ENCODE results near the gene HIF3A.
"Not testable (repeated sequence)": the region's sequence is repeated elsewhere in the genome, so short reads cannot be mapped to it uniquely, and the experiment has no call there.

Gene HIF3A

DNA sequence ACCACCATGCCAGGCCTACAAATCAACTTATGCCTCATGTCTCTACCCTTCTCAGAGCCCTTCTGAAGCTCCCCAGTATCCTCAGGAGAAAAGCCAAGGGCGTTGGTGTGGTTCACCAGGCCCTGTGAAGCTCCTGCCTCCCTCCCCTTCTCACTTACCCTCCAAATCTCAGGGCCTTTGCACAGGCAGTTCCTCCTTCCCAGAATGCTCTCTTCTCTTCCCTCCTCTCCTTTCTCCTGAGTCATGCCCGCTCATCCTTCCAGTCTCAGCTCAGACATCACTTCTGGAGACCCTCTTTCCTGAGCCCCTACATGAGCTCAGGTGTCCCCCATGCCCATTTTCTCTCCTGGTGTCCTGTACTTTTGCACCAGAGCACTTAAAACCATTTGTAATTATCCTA lies 20.5 kb downstream of the HIF3A start:
- TF ChIP-seq, protein P1, sequence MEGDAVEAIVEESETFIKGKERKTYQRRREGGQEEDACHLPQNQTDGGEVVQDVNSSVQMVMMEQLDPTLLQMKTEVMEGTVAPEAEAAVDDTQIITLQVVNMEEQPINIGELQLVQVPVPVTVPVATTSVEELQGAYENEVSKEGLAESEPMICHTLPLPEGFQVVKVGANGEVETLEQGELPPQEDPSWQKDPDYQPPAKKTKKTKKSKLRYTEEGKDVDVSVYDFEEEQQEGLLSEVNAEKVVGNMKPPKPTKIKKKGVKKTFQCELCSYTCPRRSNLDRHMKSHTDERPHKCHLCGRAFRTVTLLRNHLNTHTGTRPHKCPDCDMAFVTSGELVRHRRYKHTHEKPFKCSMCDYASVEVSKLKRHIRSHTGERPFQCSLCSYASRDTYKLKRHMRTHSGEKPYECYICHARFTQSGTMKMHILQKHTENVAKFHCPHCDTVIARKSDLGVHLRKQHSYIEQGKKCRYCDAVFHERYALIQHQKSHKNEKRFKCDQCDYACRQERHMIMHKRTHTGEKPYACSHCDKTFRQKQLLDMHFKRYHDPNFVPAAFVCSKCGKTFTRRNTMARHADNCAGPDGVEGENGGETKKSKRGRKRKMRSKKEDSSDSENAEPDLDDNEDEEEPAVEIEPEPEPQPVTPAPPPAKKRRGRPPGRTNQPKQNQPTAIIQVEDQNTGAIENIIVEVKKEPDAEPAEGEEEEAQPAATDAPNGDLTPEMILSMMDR (IDR thresholded peaks at IDR 0.05; ENCODE audit: borderline replicate concordance, insufficient read depth, low read depth, low read length), result no peak
- no peak overlapping the region for H3K4me3 ChIP-seq (ENCODE audit: low read depth, low read length)

GRCh38 chr19:46319613-46320012 lies 22.8 kb downstream of the HIF3A start:
- TF ChIP-seq, protein P1 (IDR thresholded peaks at IDR 0.05; ENCODE audit: borderline replicate concordance, insufficient read depth, low read depth, low read length), result no peak
- H3K4me3 ChIP-seq (ENCODE audit: low read depth, low read length), result no peak overlapping the region

GRCh38 chr19:46320559-46320958 lies 23.7 kb downstream of the HIF3A start:
- TF ChIP-seq, protein P1 (IDR thresholded peaks at IDR 0.05; ENCODE audit: borderline replicate concordance, insufficient read depth, low read depth, low read length), result no peak
- H3K4me3 ChIP-seq (ENCODE audit: low read depth, low read length), result no peak overlapping the region

GRCh38 chr19:46321653-46322052 lies 24.8 kb downstream of the HIF3A start:
- no peak overlapping the region for H3K4me3 ChIP-seq (ENCODE audit: low read depth, low read length)
- TF ChIP-seq, protein P1 (IDR thresholded peaks at IDR 0.05; ENCODE audit: borderline replicate concordance, insufficient read depth, low read depth, low read length), result no peak

GRCh38 chr19:46323227-46323626 lies 26.4 kb downstream of the HIF3A start:
- H3K4me3 ChIP-seq (ENCODE audit: low read depth, low read length), result not testable (repeated sequence)

DNA sequence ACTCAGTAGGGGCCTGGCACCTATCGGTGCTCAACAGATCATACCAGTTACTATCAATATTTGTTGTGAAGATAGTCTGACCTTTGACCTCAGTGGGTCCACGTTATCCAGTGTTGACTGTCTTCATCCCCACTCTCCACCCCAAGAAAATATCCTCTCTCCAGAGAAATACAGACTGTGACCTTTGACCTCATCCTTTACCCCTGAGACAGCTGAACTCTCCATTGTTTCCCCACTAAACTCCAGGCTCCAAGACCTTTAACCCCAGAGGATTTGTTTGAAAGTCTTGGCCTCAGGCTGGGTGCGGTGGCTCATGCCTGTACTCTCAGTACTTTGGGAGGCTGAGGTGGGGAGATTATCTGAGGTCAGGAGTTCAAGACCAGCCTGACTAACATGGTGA lies 27.4 kb downstream of the HIF3A start:
- TF ChIP-seq, protein P1 (IDR thresholded peaks at IDR 0.05; ENCODE audit: borderline replicate concordance, insufficient read depth, low read depth, low read length), result no peak
- no peak overlapping the region for H3K4me3 ChIP-seq (ENCODE audit: low read depth, low read length)

DNA sequence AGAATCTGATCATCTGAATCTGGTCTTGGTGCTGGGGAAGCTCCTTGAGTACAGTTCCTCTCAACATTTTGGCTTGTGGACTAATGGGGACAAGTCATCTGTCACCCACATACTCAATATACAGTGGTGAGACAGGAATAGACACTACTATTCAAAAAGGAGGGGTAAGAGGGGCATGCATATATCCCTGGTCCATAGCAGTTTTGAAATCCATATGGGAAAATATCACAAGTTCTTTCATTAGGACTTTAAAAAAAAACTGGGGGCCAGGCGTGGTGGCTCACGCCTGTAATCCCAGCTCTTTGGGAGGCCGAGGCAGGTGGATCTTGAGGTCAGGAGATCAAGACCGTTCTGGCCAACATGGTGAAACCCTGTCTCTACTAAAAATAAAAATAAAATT lies 29.8 kb downstream of the HIF3A start:
- no peak overlapping the region for H3K4me3 ChIP-seq (ENCODE audit: low read depth, low read length)
- TF ChIP-seq, protein P1 (IDR thresholded peaks at IDR 0.05; ENCODE audit: borderline replicate concordance, insufficient read depth, low read depth, low read length), result no peak

DNA sequence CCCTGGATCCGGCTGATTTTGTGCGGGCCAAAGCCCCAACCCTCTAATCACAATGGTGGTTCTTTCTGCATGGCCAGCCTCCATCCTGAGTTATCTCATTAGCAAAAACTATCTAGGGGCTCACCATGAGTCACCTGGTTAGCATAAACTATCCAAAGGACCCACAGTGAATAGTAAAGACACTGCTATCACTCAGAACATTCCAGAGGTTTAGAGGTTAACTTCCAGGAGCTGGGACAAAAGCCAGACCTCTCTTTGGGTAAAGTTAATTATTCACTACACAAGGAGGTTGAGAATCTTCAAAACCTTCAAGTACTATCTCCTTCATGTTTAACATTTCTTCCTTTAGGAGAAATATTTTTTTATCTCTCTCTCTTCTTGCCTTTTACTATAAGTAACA lies 31.2 kb downstream of the HIF3A start:
- H3K4me3 ChIP-seq (ENCODE audit: low read depth, low read length), result no peak overlapping the region

More for the DNA sequence above, 31.2 kb downstream of the HIF3A start:
- TF ChIP-seq, protein P1 (IDR thresholded peaks at IDR 0.05; ENCODE audit: borderline replicate concordance, insufficient read depth, low read depth, low read length), result no peak

Measured in GM12875 (cell line).